HG03575 (cell line): ENCODE results near the gene DPP8.
"Not testable (repeated sequence)": the region's sequence is repeated elsewhere in the genome, so short reads cannot be mapped to it uniquely, and the experiment has no call there.

Source experiments
- ATAC-seq: cut with Tn5 transposase; IDR thresholded peaks from one replicate; pipeline ENCODE4 v1.9.1; 2021; ENCODE audit not compliant: unreplicated experiment, insufficient number of reproducible peaks, low FRiP score; ENCODE audit errors: extremely low read depth

The DPP8 gene

DNA sequence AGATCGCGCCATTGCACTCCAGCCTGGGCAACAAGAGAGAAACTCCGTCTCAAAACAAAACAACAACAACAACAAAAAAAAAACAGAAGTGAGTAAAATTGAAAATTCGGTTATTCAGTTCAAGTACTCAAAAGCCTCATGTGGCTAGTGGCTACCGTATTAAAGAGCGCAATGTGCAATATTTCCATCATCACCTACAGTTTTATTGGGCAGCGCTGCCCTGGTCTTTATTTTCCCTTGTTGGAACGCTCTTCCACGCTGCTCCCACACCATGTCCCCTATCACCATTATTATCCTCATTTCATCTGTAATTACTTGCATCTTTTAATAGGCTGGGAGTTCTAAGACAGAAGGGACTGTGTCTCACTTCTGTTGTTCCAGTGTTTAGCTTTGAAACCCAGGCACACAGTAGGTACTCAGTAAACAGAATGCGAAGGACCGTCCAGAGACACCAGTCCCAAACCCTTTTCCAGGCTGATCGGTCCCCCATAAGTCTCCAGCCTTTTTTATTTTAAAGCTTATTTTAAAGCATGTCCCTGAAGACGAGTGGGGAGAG, 12.4 kb upstream of the DPP8 start:
- no peak for ATAC-seq

DNA sequence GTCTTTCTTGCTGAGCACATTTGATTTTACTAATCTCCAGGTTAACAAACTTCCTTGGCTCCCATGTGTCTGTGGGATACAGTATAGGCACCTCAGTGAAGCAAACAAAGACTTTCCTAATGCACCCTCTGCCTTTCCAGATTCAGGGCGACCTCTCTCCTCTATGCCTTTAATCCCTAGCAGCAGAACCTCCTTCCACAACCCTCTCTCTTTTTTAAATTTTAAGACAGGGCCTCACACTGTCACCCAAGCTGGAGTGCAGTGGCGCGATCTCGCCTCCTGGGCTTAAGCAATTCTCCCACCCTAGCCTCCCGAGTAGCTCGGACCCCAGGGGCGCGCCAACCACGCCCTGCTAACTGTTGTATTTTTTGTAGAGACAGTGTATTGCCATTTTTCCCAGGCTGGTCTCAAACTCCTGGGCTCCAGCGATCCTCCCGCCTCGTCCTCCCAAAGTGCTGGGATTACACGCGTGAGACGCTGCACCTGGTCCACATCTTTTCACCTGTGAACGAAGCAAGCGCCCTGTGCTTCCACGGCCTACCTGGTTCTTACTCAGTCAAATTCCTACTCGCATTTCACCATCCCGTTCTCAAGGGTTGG, 11.1 kb upstream of the DPP8 start:
- no peak for ATAC-seq

DNA sequence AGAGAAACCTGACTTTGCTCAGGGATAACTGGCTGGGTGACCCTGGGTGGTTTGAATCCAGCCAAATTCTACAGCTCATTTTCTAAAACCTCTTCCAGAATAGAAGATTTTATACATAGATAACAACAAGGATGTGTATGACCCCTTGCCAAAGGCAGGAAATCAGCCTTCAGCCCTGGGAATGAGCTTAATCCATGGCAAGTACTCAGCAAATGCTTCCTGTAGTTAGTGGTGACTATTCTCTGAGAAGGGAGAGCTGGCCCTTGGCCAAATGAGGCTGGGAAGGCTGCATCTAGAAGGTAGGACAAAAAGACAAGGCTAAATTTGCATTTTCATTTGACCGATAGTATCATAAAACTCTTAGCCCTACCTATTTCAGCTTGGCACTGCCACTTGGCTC, 8.1 kb upstream of the DPP8 start:
- ATAC-seq, result no peak

- no peak for ATAC-seq
Observed at GRCh38 chr15:65524226-65524625, 6.7 kb upstream of the DPP8 start.

DNA sequence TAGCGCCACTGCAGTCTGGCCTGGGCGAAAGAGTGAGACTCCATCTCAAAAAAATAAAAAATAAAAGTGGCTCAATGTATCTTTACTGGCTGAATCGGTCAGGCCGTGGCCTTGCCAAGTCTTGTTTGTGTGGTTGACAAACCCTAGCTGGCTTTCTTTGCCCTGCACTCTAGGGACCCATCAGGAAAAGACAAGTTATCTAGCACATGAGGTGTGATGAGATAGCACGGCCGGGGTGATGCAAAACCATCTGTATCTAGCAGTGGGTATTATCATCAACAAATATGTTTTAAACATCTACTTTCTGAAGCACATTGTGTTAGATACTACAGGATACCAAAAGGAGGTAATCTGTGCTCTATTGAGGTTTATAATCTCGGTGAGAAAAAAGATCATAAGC, 3.9 kb upstream of the DPP8 start:
- no peak for ATAC-seq

DNA sequence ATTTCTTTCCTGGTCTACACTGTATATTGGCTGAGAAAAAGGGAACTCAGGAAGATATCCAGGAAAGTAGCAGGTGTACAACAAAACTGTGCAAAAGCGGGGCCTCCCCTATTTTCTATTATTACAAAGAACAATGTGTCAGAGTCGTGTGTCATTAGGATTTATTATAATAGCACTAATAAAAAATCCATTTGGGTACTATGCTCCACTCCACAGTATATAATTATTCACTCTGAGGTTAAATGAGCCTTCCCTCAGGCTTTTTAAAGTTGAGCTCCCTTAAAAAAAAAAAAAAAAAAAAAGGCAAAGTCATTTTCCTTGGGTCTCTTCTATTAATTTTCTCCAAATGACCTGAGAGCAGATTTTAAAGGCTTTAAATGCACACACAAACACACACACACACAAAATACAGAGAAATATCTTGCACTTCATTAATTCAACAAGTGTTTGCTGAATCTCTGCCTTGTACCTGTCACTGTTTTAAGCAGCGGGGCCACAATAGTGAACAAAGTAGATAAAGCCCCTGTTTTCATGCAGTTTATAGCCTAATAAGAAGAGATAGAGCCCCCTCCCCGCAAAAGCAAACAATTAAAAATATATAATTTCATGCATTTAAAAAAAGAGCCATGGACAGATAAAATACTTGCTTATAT, 1.3 kb upstream of the DPP8 start:
- no peak for ATAC-seq

DNA sequence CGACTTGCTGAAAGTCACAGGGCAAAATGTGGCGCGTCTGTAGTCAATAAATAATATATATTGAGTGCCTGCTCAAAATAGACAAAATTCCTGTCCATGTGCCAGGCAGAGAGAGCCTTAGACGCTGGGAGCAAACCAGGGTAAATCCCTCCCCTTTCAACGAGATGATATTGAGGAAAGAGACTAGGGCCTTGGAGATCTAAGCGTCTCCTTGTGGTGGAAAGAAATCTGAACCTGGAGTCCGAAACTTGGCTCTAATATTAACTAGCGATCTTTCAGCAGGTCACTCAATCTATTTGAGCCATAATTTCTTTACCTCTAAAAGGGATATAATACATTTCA, 348 bp upstream of the DPP8 start:
- ATAC-seq, result no peak

DNA sequence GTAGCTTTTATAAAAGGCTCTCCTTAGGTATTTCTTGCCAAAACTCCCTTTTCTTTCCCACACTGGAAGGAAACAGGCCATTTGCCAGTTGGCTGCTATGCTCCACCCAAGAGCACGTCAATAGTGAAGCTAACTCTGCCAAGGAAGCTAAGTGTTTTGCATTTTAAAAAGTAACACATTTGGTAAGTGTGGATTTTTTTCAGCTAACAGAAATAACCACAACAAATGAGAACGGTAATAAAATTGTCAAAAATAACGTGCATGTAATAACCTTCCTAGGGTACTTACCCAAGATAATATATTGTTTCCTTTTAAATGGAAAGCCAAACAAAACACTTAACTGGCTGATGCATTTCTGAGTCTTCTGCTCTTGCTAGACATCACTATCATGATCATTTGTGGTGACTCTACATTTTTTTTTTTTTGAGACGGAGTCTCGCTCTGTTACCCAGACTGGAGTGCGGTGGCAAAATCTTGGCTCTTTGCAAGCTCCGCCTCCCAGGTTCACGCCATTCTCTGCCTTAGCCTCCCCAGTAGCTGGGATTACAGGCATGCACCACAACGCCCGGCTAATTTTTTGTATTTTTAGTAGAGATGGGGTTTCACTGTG, 4.6 kb downstream of the DPP8 start:
- no peak for ATAC-seq

GRCh38 chr15:65512189-65512588, 5.3 kb downstream of the DPP8 start:
- ATAC-seq, result no peak

GRCh38 chr15:65509321-65509720, 8.2 kb downstream of the DPP8 start:
- no peak for ATAC-seq

- no peak for ATAC-seq
Observed at GRCh38 chr15:65494076-65494475, 23.4 kb downstream of the DPP8 start.

DNA sequence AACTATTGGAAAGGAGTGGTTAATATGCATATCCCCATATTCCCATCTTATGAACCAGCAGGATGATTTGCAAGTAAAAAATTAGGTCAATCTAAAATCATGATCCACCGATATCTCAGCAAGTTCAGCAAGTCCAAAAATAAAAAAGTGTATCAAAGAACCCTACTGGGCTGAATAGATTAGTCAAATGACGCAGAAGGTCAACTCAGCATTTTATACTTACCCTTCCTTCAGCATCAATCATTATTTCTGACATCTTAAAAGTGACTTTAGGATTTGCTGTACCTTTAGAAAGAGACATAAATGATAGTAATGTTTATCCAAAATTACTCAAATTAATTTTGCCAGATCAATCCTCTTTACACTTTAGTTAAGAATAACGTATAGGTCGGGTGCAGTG, 32.6 kb downstream of the DPP8 start:
- no peak for ATAC-seq

- ATAC-seq, result no peak
Observed at GRCh38 chr15:65476903-65477302, 40.6 kb downstream of the DPP8 start.

- no peak for ATAC-seq
Observed at GRCh38 chr15:65470866-65471265, 46.6 kb downstream of the DPP8 start.

DNA sequence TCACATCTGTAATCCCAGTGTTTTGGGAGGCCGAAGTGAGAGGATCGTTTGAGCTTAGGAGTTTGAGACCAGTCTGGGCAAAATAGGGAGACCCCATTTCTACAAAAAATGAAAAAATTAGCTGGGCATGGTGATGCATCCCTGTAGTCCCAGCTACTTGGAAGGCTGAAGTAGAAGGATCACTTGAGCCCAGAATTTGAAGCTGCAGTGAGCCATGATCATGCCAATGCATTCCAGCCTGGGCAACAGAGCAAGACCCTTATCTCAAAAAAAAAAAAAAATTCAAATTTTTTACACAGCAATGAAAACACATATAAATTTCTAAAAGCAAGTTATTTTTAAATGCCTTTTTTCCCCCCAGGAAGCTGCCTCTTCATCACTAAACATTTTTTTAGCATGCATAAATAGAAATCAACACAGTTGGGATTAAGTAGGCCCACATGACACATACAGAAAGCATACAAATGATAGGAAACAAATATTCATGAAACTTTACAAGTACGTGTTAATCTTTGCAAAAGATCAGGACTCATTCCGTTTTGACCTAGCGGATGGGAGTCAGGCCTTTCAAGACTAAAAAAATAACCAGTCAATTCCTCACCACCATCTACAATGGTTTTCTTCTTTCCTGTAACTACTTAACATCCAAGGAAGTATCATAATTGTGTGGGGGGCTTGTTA, 49.1 kb downstream of the DPP8 start:
- no peak for ATAC-seq

DNA sequence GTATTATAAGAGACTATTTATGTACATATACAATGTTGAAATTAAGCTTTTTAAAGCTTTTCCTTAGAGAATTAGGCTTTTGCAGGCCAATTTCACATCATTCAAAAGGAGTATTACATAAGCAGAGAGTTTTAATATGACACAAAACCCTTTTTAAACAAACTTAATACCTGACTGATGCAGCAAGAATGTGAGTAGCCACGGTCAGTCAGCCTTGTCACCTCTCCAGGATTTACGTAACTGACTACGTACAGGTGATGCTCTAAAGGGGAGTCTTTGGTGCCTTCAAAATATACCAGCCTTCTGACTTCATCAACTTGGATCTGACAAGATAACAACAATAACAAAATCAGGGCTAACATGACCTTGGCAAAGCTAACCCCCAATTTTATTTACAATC, 50.6 kb downstream of the DPP8 start:
- ATAC-seq, result no peak

- ATAC-seq, result not testable (repeated sequence)
Observed at GRCh38 chr15:65463096-65463495, 54.4 kb downstream of the DPP8 start.

GRCh38 chr15:65460741-65461347, 56.6 kb downstream of the DPP8 start:
- no peak for ATAC-seq

DNA sequence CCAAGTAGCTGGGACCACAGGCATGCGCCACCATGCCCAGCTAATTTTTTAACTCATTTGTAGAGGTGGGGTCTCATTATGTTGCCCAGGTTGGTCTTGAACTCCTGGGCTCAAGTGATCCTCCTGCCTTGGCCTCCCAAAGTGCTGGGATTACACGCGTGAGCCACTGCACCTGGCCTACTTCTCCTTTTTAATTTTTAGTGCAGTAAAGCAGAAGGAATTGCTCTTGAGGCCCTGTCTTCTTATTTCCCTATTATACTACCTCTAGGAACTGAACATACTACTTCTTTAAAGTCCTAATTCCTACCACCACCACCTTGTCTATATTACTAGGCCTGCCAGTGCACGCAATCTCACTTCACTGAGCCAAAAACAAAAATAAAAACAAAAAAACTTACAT, 62.2 kb downstream of the DPP8 start:
- not testable (repeated sequence) for ATAC-seq

DNA sequence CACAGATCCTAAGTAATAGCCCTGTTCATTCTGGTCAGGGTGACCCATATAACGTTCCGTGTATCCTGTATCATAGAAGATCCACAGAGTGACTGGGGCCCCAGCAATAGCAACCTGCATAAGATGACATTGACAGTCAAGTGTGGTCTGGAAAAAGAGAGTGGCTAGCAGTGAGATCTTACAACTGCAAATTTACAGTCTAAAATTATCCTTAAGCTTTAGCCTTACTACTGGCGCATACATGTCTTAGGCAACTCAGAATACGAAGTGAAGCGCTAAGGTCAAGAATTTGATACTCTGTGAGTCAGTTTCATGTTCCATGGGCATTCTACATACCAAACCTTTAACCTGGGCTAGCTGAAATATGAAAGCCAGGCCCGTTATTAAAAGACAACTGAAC, 65.5 kb downstream of the DPP8 start:
- ATAC-seq, result no peak
